CD4-positive, alpha-beta memory T cell (primary cell): ENCODE data around the gene LRRK1. TPM values are rescaled to one million over a fixed set of nuclear protein-coding genes. Genes with fewer than 3 reads are reported as not detected.
A peak's percentile ranks its signal among the peaks of the same experiment; 100 is the strongest.

Experiments
- CTCF ChIA-PET: fragments of 350-600 bp; sonication (Branson Sonifier 250); formaldehyde crosslinking; loops from one replicate; lab custom pipeline; 2021; ENCODE audit warnings: inconsistent platforms; ENCODE audit not compliant: partially characterized antibody; lab: Charles Lee
- POLR2A ChIA-PET: fragments of 350-600 bp; sonication (Branson Sonifier 250); formaldehyde crosslinking; loops from one replicate; lab custom pipeline; 2021; ENCODE audit not compliant: partially characterized antibody; lab: Charles Lee
- DNase-seq, 5 donors: peaks; one replicate each; pipeline versions ENCODE4 v3.0.0 to v3.0.0-alpha.2; 2020 to 2022; ENCODE audit warnings: mixed read lengths in 1 of 5
- H3K27ac ChIP-seq: one replicate; pipeline ENCODE4 v1.7.0; 2013; ENCODE audit warnings: low read depth, low read length
- H3K27me3 ChIP-seq: 2 replicates; pipeline ENCODE4 v1.7.0; 2013; ENCODE audit warnings: mild to moderate bottlenecking, low read length, moderate library complexity; ENCODE audit not compliant: insufficient read depth
- H3K36me3 ChIP-seq: 2 replicates; pipeline ENCODE4 v1.7.0; 2013; ENCODE audit warnings: mild to moderate bottlenecking, low read length, moderate library complexity; ENCODE audit not compliant: insufficient read depth
- H3K4me1 ChIP-seq: 2 replicates; pipeline ENCODE4 v1.7.0; 2013; ENCODE audit warnings: mild to moderate bottlenecking, low read length, moderate library complexity; ENCODE audit not compliant: insufficient read depth
- H3K4me3 ChIP-seq, 2 donors: one replicate each; pipeline ENCODE4 v1.7.0; 2013; ENCODE audit warnings: low read length in 2 of 2, mild to moderate bottlenecking in 1 of 2
- H3K9me3 ChIP-seq, 2 donors: one replicate each; pipeline ENCODE4 v1.7.0; 2013; ENCODE audit warnings: low read length in 2 of 2, control low read depth in 1 of 2; ENCODE audit not compliant: control insufficient read depth in 1 of 2
- H3K27ac Mint-ChIP-seq, 7 donors: one replicate each; pipeline ENCODE4 v1.8.0; 2020 to 2021; ENCODE audit warnings: mixed read lengths in 7 of 7, mild to moderate bottlenecking in 6 of 7, inconsistent platforms in 3 of 7, moderate library complexity in 3 of 7
- H3K27me3 Mint-ChIP-seq, 2 donors: one replicate each; pipeline ENCODE4 v1.8.0; 2020 to 2021; ENCODE audit warnings: mixed read lengths in 2 of 2
- H3K36me3 Mint-ChIP-seq, 2 donors: one replicate each; pipeline ENCODE4 v1.8.0; 2020 to 2021; ENCODE audit warnings: mixed read lengths in 2 of 2, inconsistent platforms in 1 of 2, mild to moderate bottlenecking in 1 of 2
- H3K4me1 Mint-ChIP-seq, 4 donors: one replicate each; pipeline ENCODE4 v1.8.0; 2020 to 2021; ENCODE audit warnings: mixed read lengths in 4 of 4, mild to moderate bottlenecking in 1 of 4
- H3K4me3 Mint-ChIP-seq, 8 donors: one replicate each; pipeline ENCODE4 v1.8.0; 2020 to 2021; ENCODE audit warnings: mixed read lengths in 8 of 8, mild to moderate bottlenecking in 7 of 8, moderate library complexity in 6 of 8, inconsistent platforms in 3 of 8
- H3K9me3 Mint-ChIP-seq, 8 donors: one replicate each; pipeline ENCODE4 v1.8.0; 2020 to 2021; ENCODE audit warnings: mixed read lengths in 8 of 8, mild to moderate bottlenecking in 5 of 8, inconsistent platforms in 3 of 8, moderate library complexity in 1 of 8
- intact Hi-C: fragments of 100-400 bp; cut with micrococcal nuclease; formaldehyde crosslinking; loops from one replicate; pipeline ENCODE4 v1.15.1; 2023
- polyA plus RNA-seq, 2 donors: library from polyadenylated mRNA; unstranded; fragments of 300-500 nt; fragmentation: Illumina TruSeq; gene quantifications; one replicate each; pipeline ENCODE4 v1.2.3, GENCODE V29; 2021
- total RNA-seq, 2 experiments: library from RNA; stranded (reverse); gene quantifications; one replicate each; pipeline ENCODE4 v1.2.3, GENCODE V29; 2021

Gene LRRK1
- total and polyA plus RNA-seq, 4 experiments from 2014 or later: 0.50 to 0.58 (median 0.53) TPM; not detected in 1

GRCh38 chr15:101017093-101017754 lies 98.1 kb downstream of the LRRK1 start:
- H3K4me1 Mint-ChIP-seq: peaks cover 0 to 5% (median under 1%) of the 10 kb centered on the region in 4 donors
- POLR2A ChIA-PET: no interaction called here
- no peaks in the 10 kb centered on the region for H3K36me3 ChIP-seq
- intact Hi-C loops: no loop called here
- no peak overlapping the region for H3K4me3 Mint-ChIP-seq
- H3K9me3 ChIP-seq: no peaks in the 10 kb centered on the region
- no peaks in the 10 kb centered on the region for H3K27me3 ChIP-seq
- no peak for DNase-seq
- CTCF ChIA-PET: interaction anchor here (1.5 to 2.4 kb wide), 7 partner anchors 10 to 485 kb away, joined by 3 to 49 read pairs (median 8); no protein-coding TSS in a partner anchor
- H3K27ac Mint-ChIP-seq: peak overlapping the region in 1 of 7 donors; percentile 1
- H3K9me3 Mint-ChIP-seq: no peaks in the 10 kb centered on the region
- H3K27ac ChIP-seq: no peak overlapping the region
- H3K4me3 ChIP-seq: no peak overlapping the region
- no peaks in the 10 kb centered on the region for H3K4me1 ChIP-seq
- no peaks in the 10 kb centered on the region for H3K36me3 Mint-ChIP-seq
- peaks cover 0 to 5% of the 10 kb centered on the region in 2 donors for H3K27me3 Mint-ChIP-seq

GRCh38 chr15:101018016-101018415 lies 98.9 kb downstream of the LRRK1 start:
- CTCF ChIA-PET: interaction anchor here (2.0 to 8.7 kb wide), 2 partner anchors 9 to 240 kb away, joined by 13 to 64 read pairs; no protein-coding TSS in a partner anchor

GRCh38 chr15:101018450-101018849 lies 99.3 kb downstream of the LRRK1 start:
- no peak for DNase-seq
- no peak overlapping the region for H3K4me3 ChIP-seq

More at GRCh38 chr15:101018016-101018415, 98.9 kb downstream of the LRRK1 start:
- Mint-ChIP-seq H3K27me3 (peaks cover 0 to 3% of the 10 kb centered on the region in 2 donors), H3K36me3 (no peaks in the 10 kb centered on the region), H3K27ac (no peak overlapping the region), H3K9me3 (no peaks in the 10 kb centered on the region), H3K4me3 (no peak overlapping the region), H3K4me1 (peaks cover 0 to 5% (median under 1%) of the 10 kb centered on the region in 4 donors)
- no peak for DNase-seq
- Histone ChIP-seq H3K36me3 (no peaks in the 10 kb centered on the region), H3K4me1 (no peaks in the 10 kb centered on the region), H3K27me3 (no peaks in the 10 kb centered on the region), H3K4me3 (no peak overlapping the region), H3K27ac (no peak overlapping the region), H3K9me3 (no peaks in the 10 kb centered on the region)
- POLR2A ChIA-PET: no interaction called here
- intact Hi-C loops: no loop called here

GRCh38 chr15:101019366-101019896 lies 100.3 kb downstream of the LRRK1 start:
- POLR2A ChIA-PET: interaction anchor here (1.9 kb wide), 1 partner anchor 11 kb away, joined by 4 read pairs; no protein-coding TSS in a partner anchor
- Histone ChIP-seq H3K9me3 (no peaks in the 10 kb centered on the region), H3K27ac (no peak overlapping the region), H3K4me3 (no peak overlapping the region), H3K36me3 (no peaks in the 10 kb centered on the region), H3K27me3 (no peaks in the 10 kb centered on the region), H3K4me1 (no peaks in the 10 kb centered on the region)
- CTCF ChIA-PET: interaction anchor here (1.0 to 8.7 kb wide), 3 partner anchors 10 to 239 kb away, joined by 3 to 64 read pairs (median 13); no protein-coding TSS in a partner anchor
- intact Hi-C loops: no loop called here
- peaks cover 0 to 5% (median under 1%) of the 10 kb centered on the region in 4 donors for H3K4me1 Mint-ChIP-seq
- H3K9me3 Mint-ChIP-seq: no peaks in the 10 kb centered on the region
- H3K27me3 Mint-ChIP-seq: no peaks in the 10 kb centered on the region
- no peak for DNase-seq
- no peak overlapping the region for H3K4me3 Mint-ChIP-seq
- H3K27ac Mint-ChIP-seq: no peak overlapping the region
- H3K36me3 Mint-ChIP-seq: no peaks in the 10 kb centered on the region

More at GRCh38 chr15:101018450-101018849, 99.3 kb downstream of the LRRK1 start:
- H3K4me3 Mint-ChIP-seq: no peak overlapping the region
- no peaks in the 10 kb centered on the region for H3K9me3 ChIP-seq
- CTCF ChIA-PET: interaction anchor here (2.0 to 8.7 kb wide), 2 partner anchors 9 to 240 kb away, joined by 13 to 64 read pairs; no protein-coding TSS in a partner anchor
- no peak overlapping the region for H3K27ac Mint-ChIP-seq
- intact Hi-C loops: no loop called here
- POLR2A ChIA-PET: interaction anchor here (1.9 kb wide), 1 partner anchor 10 kb away, joined by 4 read pairs; no protein-coding TSS in a partner anchor
- H3K27ac ChIP-seq: no peak overlapping the region
- no peaks in the 10 kb centered on the region for H3K36me3 Mint-ChIP-seq
- H3K27me3 ChIP-seq: no peaks in the 10 kb centered on the region
- peaks cover 0 to 5% (median under 1%) of the 10 kb centered on the region in 4 donors for H3K4me1 Mint-ChIP-seq
- no peaks in the 10 kb centered on the region for H3K9me3 Mint-ChIP-seq
- H3K36me3 ChIP-seq: no peaks in the 10 kb centered on the region
- no peaks in the 10 kb centered on the region for H3K27me3 Mint-ChIP-seq
- no peaks in the 10 kb centered on the region for H3K4me1 ChIP-seq

- Mint-ChIP-seq H3K9me3 (no peaks in the 10 kb centered on the region), H3K27ac (no peak overlapping the region), H3K4me1 (no peaks in the 10 kb centered on the region), H3K36me3 (no peaks in the 10 kb centered on the region), H3K27me3 (peaks cover 0 to 3% of the 10 kb centered on the region in 2 donors), H3K4me3 (no peak overlapping the region)
- intact Hi-C loops: no loop called here
- no peak for DNase-seq
- Histone ChIP-seq H3K27ac (no peak overlapping the region), H3K4me1 (no peaks in the 10 kb centered on the region), H3K9me3 (no peaks in the 10 kb centered on the region), H3K27me3 (no peaks in the 10 kb centered on the region), H3K36me3 (no peaks in the 10 kb centered on the region), H3K4me3 (no peak overlapping the region)
- ChIA-PET POLR2A (no interaction called here), CTCF (interaction anchor here (1.1 to 8.7 kb wide), 4 partner anchors 9 to 238 kb away, joined by 3 to 64 read pairs (median 6); no protein-coding TSS in a partner anchor)
Observed at GRCh38 chr15:101020451-101020850, 101.3 kb downstream of the LRRK1 start.

- Mint-ChIP-seq H3K4me1 (no peaks in the 10 kb centered on the region), H3K27me3 (peaks cover 0 to 3% of the 10 kb centered on the region in 2 donors), H3K9me3 (no peaks in the 10 kb centered on the region), H3K36me3 (no peaks in the 10 kb centered on the region), H3K4me3 (no peak overlapping the region), H3K27ac (no peak overlapping the region)
- CTCF ChIA-PET: interaction anchor here (1.1 to 8.7 kb wide), 4 partner anchors 9 to 237 kb away, joined by 3 to 64 read pairs (median 6); no protein-coding TSS in a partner anchor
- Histone ChIP-seq H3K9me3 (no peaks in the 10 kb centered on the region), H3K36me3 (no peaks in the 10 kb centered on the region), H3K27ac (no peak overlapping the region), H3K4me1 (no peaks in the 10 kb centered on the region), H3K4me3 (no peak overlapping the region), H3K27me3 (no peaks in the 10 kb centered on the region)
- intact Hi-C loops: no loop called here
- DNase-seq: no peak
- POLR2A ChIA-PET: no interaction called here
Observed at GRCh38 chr15:101020945-101021344, 101.8 kb downstream of the LRRK1 start.

- H3K9me3 ChIP-seq: no peaks in the 10 kb centered on the region
- H3K36me3 ChIP-seq: no peaks in the 10 kb centered on the region
- intact Hi-C loops: no loop called here
- no peak overlapping the region for H3K4me3 ChIP-seq
- no peaks in the 10 kb centered on the region for H3K36me3 Mint-ChIP-seq
- H3K27ac ChIP-seq: no peak overlapping the region
- no peaks in the 10 kb centered on the region for H3K9me3 Mint-ChIP-seq
- no peaks in the 10 kb centered on the region for H3K4me1 ChIP-seq
- H3K27me3 ChIP-seq: no peaks in the 10 kb centered on the region
- H3K4me3 Mint-ChIP-seq: no peak overlapping the region
- no peak overlapping the region for H3K27ac Mint-ChIP-seq
- POLR2A ChIA-PET: no interaction called here
- no peak for DNase-seq
- CTCF ChIA-PET: interaction anchor here (0.8 to 8.7 kb wide), 3 partner anchors 13 to 236 kb away, joined by 4 to 64 read pairs (median 7); no protein-coding TSS in a partner anchor
- peaks cover 0 to 3% of the 10 kb centered on the region in 2 donors for H3K27me3 Mint-ChIP-seq
- no peaks in the 10 kb centered on the region for H3K4me1 Mint-ChIP-seq
Observed at GRCh38 chr15:101022306-101022705, 103.1 kb downstream of the LRRK1 start.
